GM21786 (cell line): ENCODE data around the gene PRKCE.

ENCODE experiments used
- ATAC-seq: cut with Tn5 transposase; IDR thresholded peaks from one replicate; pipeline ENCODE4 v1.9.1; 2021; ENCODE audit not compliant: unreplicated experiment

PRKCE gene

GRCh38 chr2:46173030-46173429 lies 521.6 kb downstream of the PRKCE start:
- ATAC-seq, result no peak

GRCh38 chr2:46173636-46174250 lies 522.3 kb downstream of the PRKCE start:
- no peak for ATAC-seq

GRCh38 chr2:46174345-46175170 lies 523.1 kb downstream of the PRKCE start:
- ATAC-seq, result no peak

- ATAC-seq, result no peak
Observed at GRCh38 chr2:46175419-46175818, 523.9 kb downstream of the PRKCE start.

- ATAC-seq, result no peak
Observed at GRCh38 chr2:46177461-46178089, 526.1 kb downstream of the PRKCE start.

GRCh38 chr2:46179037-46179621 lies 527.7 kb downstream of the PRKCE start:
- no peak for ATAC-seq

GRCh38 chr2:46180189-46180588 lies 528.7 kb downstream of the PRKCE start:
- no peak for ATAC-seq

- no peak for ATAC-seq
Observed at GRCh38 chr2:46181306-46181705, 529.8 kb downstream of the PRKCE start.

GRCh38 chr2:46181789-46182530 lies 530.5 kb downstream of the PRKCE start:
- ATAC-seq, result no peak

GRCh38 chr2:46183426-46183825 lies 532.0 kb downstream of the PRKCE start:
- no peak for ATAC-seq

- ATAC-seq, result no peak
Observed at GRCh38 chr2:46184794-46185583, 533.5 kb downstream of the PRKCE start.

GRCh38 chr2:46187112-46187618 lies 535.7 kb downstream of the PRKCE start:
- peak; percentile 90 for ATAC-seq

GRCh38 chr2:46188041-46188716 lies 536.7 kb downstream of the PRKCE start:
- no peak for ATAC-seq

- no peak for ATAC-seq
Observed at GRCh38 chr2:46193356-46193755, 541.9 kb downstream of the PRKCE start.

GRCh38 chr2:46193855-46194254 lies 542.4 kb downstream of the PRKCE start:
- no peak for ATAC-seq

GRCh38 chr2:46194856-46195255 lies 543.4 kb downstream of the PRKCE start:
- no peak for ATAC-seq

- ATAC-seq, result no peak
Observed at GRCh38 chr2:46195819-46196218, 544.3 kb downstream of the PRKCE start.

- ATAC-seq, result no peak
Observed at GRCh38 chr2:46196871-46197462, 545.5 kb downstream of the PRKCE start.

- ATAC-seq, result no peak
Observed at GRCh38 chr2:46197672-46198071, 546.2 kb downstream of the PRKCE start.
